ENCODE data around the gene MRPS18A. TPM values are rescaled to one million over a fixed set of nuclear protein-coding genes. Genes with fewer than 3 reads are reported as not detected.

Gene MRPS18A
- total and polyA plus RNA-seq, 2 donors (not counting 1 experiment from before 2014, with no cell fraction given) = 39.6 to 46.3 TPM

GRCh38 chr6:43628393-43629103 is 59.0 kb downstream of the MRPS18A start:
- Histone ChIP-seq H3K4me3 (ENCODE audit: control extremely low read depth in 1 of 5, extremely low read depth in 1 of 5, insufficient read depth in 1 of 5, low read depth in 2 of 5, low read length in 4 of 5) (peak overlapping the region; percentile 79 to 96 (median 86)), H3K27ac (ENCODE audit: low read length in 2 of 2) (peak overlapping the region; percentile 57 to 84), H3K36me3 (replicated peaks in 1 of 2; ENCODE audit: control extremely low read depth in 1 of 2, control insufficient read depth in 1 of 2, extremely low read depth in 1 of 2, insufficient read depth in 2 of 2, low read length in 1 of 2) (peaks cover 0 to 34% of the 10 kb centered on the region in 2 experiments), H3K9me3 (ENCODE audit: control extremely low read depth in 1 of 3, control insufficient read depth in 2 of 3, insufficient read depth in 1 of 3, low read length in 2 of 3) (peaks cover 0 to 3% (median 0%) of the 10 kb centered on the region in 3 donors), H3K4me2 (replicated peaks; ENCODE audit: low read depth, low read length, poor library complexity, severe bottlenecking) (peak overlapping the region; percentile 96), H2AFZ (ENCODE audit: insufficient read depth, low read depth, low read length, poor library complexity, severe bottlenecking) (peak overlapping the region; percentile 90), H4K20me1 (ENCODE audit: control insufficient read depth, insufficient read depth, low read length, poor library complexity, severe bottlenecking) (peaks cover 3% of the 10 kb centered on the region), H3K79me2 (ENCODE audit: control insufficient read depth, insufficient read depth, low read length) (peaks cover 25% of the 10 kb centered on the region), H3K4me1 (ENCODE audit: control insufficient read depth in 2 of 2, insufficient read depth in 2 of 2, low read length in 2 of 2) (peaks cover 22 to 33% of the 10 kb centered on the region in 2 donors), H3K27me3 (replicated peaks in 1 of 4; ENCODE audit: control extremely low read depth in 1 of 4, control insufficient read depth in 3 of 4, insufficient read depth in 4 of 4, low read length in 3 of 4) (no peaks in the 10 kb centered on the region), H3K9ac (ENCODE audit: low read length) (peak overlapping the region; percentile 97)
- Mint-ChIP-seq H3K4me3 (peak overlapping the region; percentile 100), H3K9me3 (ENCODE audit: insufficient read depth) (no peaks in the 10 kb centered on the region), H3K27me3 (no peaks in the 10 kb centered on the region), H3K27ac (peak overlapping the region; percentile 99), H3K4me1 (peaks cover 27% of the 10 kb centered on the region)
- DNase-seq = peak; percentile 69
- CTCF ChIA-PET = interaction anchor here (1.0 to 2.5 kb wide), 4 partner anchors 17 to 141 kb away, joined by 4 to 14 read pairs (median 9); no protein-coding TSS in a partner anchor
- POLR2A ChIA-PET = interaction anchor here (1.0 to 1.7 kb wide), 3 partner anchors 16 to 86 kb away, joined by 3 to 9 read pairs (median 4); partner anchors contain the start of gene RSPH9
- whole genome bisulfite sequencing (ENCODE audit: insufficient coverage) = 4% methylated on average over 18 of the region's 25 CpGs
- TF ChIP-seq EZH2 (IDR thresholded peaks at IDR 0.05; ENCODE audit: borderline replicate concordance, insufficient read depth, low read depth, low read length, poor library complexity, severe bottlenecking) = no peak
- TF ChIP-seq, protein P1, sequence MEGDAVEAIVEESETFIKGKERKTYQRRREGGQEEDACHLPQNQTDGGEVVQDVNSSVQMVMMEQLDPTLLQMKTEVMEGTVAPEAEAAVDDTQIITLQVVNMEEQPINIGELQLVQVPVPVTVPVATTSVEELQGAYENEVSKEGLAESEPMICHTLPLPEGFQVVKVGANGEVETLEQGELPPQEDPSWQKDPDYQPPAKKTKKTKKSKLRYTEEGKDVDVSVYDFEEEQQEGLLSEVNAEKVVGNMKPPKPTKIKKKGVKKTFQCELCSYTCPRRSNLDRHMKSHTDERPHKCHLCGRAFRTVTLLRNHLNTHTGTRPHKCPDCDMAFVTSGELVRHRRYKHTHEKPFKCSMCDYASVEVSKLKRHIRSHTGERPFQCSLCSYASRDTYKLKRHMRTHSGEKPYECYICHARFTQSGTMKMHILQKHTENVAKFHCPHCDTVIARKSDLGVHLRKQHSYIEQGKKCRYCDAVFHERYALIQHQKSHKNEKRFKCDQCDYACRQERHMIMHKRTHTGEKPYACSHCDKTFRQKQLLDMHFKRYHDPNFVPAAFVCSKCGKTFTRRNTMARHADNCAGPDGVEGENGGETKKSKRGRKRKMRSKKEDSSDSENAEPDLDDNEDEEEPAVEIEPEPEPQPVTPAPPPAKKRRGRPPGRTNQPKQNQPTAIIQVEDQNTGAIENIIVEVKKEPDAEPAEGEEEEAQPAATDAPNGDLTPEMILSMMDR (IDR thresholded peaks at IDR 0.05) = no peak
- intact Hi-C loops (cut with micrococcal nuclease) = loop anchor here (1.0 to 10.0 kb wide), 11 partner anchors 17 to 699 kb away; partner anchors contain the start of genes CNPY3, DNPH1, KLHDC3 and MRPS18A
- peak; percentile 8 for ATAC-seq (ENCODE audit: low read depth)

Measured in B cell (primary cell).